Gastroesophageal sphincter (tissue), 3 donors: Measurements from ENCODE around the gene SUSD6.

Source experiments
- CTCF ChIP-seq, 4 experiments: fragments of 200-600 bp in 2 of 4; fragments of 450-650 bp in 2 of 4; sonication (generic) in 1 of 4; IDR thresholded peaks; one replicate each; pipeline ENCODE4 v1.5.1; 2017 to 2019; ENCODE audit warnings: antibody characterized with exemption in 4 of 4, mild to moderate bottlenecking in 2 of 4, moderate library complexity in 2 of 4
- POLR2A ChIP-seq, 2 donors: fragments of 450-650 bp; IDR thresholded peaks; one replicate each; pipeline ENCODE4 v1.6.1; 2017; ENCODE audit warnings: antibody characterized with exemption in 2 of 2, mild to moderate bottlenecking in 2 of 2, moderate library complexity in 1 of 2

- TF ChIP-seq CTCF (IDR thresholded peaks at IDR 0.05), result no peak
- no peak for TF ChIP-seq POLR2A (IDR thresholded peaks at IDR 0.05)
These were observed 152.5 kb downstream of the SUSD6 start for GRCh38 chr14:69763761-69764510.
